HG03159 (cell line): Measurements from ENCODE around the gene TNFRSF11A.
A peak's percentile ranks its signal among the peaks of the same experiment; 100 is the strongest.

Source experiments
- ATAC-seq: cut with Tn5 transposase; IDR thresholded peaks from one replicate; pipeline ENCODE4 v1.9.1; 2021; ENCODE audit warnings: mild to moderate bottlenecking, moderate library complexity; ENCODE audit not compliant: unreplicated experiment

The TNFRSF11A gene

DNA sequence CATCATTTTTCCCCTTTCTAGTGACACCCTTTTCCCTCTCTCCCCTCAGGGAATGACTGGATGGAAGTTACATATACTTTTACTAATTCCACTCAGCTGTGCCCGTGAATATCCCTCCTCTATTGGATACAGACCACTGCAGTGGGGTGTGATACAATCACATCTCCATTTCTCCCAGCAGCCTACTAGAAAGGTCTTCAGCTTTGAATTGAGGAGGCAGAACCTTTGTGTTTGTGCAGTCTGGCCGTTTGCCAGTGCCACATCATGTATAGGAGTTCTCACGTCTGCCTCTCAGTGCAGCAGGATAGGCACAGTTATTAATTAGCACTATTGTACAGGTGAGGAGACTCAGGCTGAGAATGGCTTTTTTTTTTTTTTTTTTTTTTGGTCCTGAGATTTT lies 16.4 kb downstream of the TNFRSF11A start:
- no peak for ATAC-seq

DNA sequence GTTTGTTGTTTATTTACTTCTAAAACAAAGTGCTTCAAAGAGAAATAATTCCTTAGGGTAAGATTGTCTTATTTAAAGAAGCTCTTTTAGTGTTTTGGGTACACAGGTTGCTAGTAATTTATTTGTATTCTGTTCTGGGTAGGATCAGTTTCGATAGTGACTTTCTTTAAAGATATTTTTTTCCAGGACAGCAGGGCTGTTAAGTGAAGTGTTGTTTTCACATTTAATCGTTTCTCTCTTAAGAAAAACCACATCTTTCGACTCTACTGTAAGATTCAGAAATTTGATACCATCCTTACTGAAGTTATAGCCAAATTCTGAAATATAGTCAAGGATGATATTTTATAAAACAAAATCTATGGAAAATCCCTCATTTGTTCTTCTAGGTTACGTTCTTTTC lies 17.8 kb downstream of the TNFRSF11A start:
- ATAC-seq = no peak

DNA sequence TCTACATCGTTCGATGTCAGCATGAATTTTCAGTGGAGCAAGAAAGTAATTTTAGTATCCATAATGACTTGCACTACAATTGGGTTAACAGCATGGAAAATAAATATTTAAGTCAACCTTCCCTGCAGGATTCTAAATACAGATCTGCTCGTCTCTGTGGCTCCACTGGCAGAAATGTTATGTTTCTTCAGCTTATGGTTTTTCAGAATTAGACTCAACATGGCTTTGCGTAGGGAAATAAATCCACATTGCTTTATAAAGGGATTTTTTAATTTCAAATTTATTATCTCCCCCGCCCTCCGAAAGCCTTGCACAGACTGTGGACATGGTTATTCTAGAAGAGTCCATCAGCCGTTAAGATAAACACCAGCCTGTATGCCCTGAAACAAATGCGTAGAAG lies 18.2 kb downstream of the TNFRSF11A start:
- no peak for ATAC-seq

- no peak for ATAC-seq
Observed at GRCh38 chr18:62345909-62346308, 20.8 kb downstream of the TNFRSF11A start.

- no peak for ATAC-seq
Observed at GRCh38 chr18:62346333-62347088, 21.4 kb downstream of the TNFRSF11A start.

- ATAC-seq = no peak
Observed at GRCh38 chr18:62347089-62347506, 22.0 kb downstream of the TNFRSF11A start.

DNA sequence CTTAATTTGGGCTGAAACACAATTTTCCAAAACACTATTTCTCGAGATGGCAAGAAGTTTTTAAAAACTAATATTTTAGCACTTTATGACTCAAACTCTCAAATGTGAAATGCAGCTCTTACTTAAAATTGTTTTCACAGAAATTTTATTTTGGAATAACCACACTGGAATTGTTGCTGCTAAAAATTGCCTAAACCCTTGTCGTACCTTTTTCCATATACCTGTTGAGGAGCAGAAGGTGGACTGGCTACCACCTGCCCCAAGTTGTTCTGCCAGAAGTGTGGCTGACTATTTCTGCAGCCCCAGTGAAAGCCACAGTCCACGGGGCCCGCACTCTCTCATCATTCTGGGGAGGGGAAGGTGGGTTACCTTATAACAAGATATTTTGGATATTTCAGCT lies 23.4 kb downstream of the TNFRSF11A start:
- ATAC-seq = no peak

GRCh38 chr18:62353170-62353569 lies 28.1 kb downstream of the TNFRSF11A start:
- no peak for ATAC-seq

GRCh38 chr18:62354151-62354550 lies 29.0 kb downstream of the TNFRSF11A start:
- ATAC-seq = no peak

- ATAC-seq = no peak
Observed at GRCh38 chr18:62357079-62357719, 32.1 kb downstream of the TNFRSF11A start.

DNA sequence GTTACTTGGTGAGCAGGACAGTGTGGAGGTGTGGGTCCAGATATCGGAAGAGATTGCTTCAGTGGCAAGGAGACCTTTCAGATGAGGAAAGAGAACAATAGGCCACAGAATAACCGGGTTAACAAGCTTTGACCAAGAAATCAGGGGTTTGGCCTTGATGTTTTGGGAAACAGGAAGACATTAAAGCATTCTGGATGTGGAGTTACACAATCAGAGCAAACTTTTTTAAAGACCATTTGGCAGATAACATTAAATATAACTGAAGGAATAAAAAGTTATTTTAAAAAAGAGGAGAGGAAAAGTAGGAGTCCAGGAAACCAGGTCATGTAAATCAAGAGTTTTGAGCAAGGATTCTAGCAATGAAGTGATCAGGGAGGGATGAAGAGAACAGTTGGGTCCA lies 35.7 kb downstream of the TNFRSF11A start:
- ATAC-seq = no peak

DNA sequence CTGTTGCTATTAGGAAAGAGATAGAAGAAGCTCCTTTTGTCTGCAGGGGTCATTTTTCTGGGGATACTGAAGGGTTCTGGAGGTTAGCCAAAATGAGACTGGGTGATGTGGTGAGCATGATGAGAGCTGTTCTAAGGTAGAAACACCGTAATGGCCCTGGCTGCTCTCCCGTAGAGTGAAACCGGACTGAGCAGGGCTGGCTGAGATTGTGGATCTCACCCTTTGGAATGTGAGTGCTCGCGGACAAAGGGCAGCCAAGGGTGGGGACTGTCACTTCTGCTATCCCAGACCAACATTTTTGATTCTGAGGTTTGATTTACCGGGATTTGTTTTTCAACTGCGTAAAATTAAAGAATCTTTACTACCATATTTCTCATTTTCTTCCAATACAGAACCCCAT lies 36.2 kb downstream of the TNFRSF11A start:
- ATAC-seq = no peak

DNA sequence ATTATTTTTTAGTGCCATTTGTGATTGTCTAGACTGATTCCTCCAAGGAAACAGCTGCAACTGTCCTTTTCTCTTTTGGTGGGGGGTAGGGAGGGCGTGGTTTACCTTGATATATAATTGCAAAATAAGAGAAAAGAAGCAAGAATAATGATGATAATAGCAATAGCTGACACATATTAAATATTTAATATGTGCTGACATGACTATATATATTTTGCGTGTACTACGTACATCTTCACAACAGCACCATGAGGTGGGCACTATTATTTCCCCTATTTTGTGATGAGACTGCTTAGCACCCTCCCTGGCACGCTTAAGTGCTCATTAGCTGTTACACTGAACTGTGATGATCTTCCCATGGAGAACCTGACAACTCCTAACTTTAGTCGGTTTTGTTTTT lies 39.4 kb downstream of the TNFRSF11A start:
- no peak for ATAC-seq

GRCh38 chr18:62365420-62365819 lies 40.3 kb downstream of the TNFRSF11A start:
- ATAC-seq = no peak

- no peak for ATAC-seq
Observed at GRCh38 chr18:62366992-62367391, 41.9 kb downstream of the TNFRSF11A start.

GRCh38 chr18:62368100-62368499 lies 43.0 kb downstream of the TNFRSF11A start:
- peak; percentile 50 for ATAC-seq

- no peak for ATAC-seq
Observed at GRCh38 chr18:62369129-62369644, 44.1 kb downstream of the TNFRSF11A start.

- ATAC-seq = no peak
Observed at GRCh38 chr18:62370366-62370765, 45.3 kb downstream of the TNFRSF11A start.

GRCh38 chr18:62371436-62371835 lies 46.3 kb downstream of the TNFRSF11A start:
- no peak for ATAC-seq

- peak; percentile 62 for ATAC-seq
Observed at GRCh38 chr18:62372156-62372555, 47.0 kb downstream of the TNFRSF11A start.

DNA sequence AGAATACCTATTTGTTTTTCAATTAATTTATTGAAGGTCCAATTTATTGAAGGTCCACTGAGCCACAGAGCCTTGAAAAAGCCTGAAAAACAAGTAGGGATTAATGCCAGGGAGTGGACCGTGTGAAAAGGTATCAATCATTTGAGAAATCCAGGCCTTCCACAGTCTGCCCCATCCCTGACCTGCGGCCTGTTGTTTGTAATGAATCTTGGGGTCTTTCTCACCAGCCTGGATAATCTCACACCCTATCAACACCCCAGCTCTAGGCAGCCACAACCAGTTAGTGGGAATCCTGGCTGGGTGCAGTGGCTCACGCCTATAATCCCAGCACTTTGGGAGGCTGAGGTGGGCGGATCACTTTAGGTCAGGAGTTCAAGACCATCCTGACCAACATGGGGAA lies 47.8 kb downstream of the TNFRSF11A start:
- ATAC-seq = no peak

DNA sequence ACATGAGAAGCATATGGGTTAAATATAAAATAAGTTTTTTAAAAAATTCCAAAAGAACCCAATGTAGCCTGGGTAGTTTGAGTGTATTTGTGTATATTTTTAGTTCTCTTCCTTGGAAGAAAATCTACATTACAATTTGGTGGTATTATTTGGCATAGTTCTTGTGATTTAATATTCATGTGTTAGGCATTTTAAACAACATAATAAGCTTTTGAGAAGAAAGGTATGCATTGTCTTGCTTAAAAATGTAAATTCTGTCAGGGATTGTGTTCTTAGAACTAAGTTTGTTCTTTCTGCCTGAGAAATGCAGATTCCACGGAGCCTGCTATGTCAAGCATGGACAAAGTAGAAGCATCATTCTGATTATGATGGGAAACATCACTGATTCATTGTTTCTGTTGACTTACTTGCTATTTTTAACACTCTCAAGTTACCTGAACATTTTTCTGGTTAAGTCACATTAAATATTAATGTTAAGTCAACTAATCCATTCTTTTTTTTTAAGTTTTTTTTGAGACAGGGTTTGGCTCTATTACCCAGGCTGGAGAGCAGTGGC lies 49.4 kb downstream of the TNFRSF11A start:
- no peak for ATAC-seq
